Fibroblast of skin of right biceps (primary cell): ENCODE measurements around the gene IRAK1.
A peak's percentile ranks its signal among the peaks of the same experiment; 100 is the strongest.

Source experiments
- DNase-seq: peaks from one replicate; pipeline ENCODE4 v3.0.0-alpha.2; 2013

Gene IRAK1

DNA sequence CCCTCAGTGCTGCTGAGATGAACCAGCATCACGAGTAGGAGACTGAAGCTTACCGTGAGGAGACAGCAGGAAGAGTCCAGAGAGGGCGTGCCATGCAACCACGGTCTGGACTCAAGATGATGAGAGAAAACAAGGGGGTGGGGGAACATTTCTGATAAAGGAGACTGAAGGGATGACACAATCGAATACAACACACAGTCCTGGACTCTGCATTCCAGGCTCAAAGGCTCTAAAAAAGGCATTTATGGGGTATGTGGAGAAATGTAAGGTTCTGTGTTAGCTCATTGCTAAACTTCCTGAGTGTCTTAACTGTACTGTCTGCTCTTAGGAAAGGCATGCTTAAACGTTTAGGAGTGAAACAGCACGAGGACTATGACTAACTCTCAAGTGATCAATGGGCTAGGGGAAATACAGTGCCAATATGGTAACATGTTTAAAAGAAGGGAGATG lies 20.6 kb upstream of the IRAK1 start:
- peak; percentile 74 for DNase-seq

DNA sequence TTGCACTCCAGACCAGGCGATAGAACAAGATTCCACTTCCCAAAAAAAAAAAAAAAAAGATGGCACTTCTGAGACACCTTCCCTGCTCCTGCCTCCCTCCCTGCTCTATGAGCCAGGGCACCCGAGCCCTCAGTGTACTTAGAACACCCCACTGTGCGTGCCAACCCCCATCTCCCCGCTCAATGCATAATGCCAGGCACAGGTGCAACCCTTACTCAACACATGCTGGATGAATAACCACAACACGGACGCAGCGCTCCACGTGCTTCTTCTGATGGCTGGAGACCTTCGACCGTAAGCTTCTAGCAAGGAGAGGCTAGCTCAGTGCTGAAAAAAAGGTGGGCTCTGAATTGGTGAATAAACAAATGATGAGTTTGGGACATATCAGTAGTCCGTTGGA lies 19.9 kb upstream of the IRAK1 start:
- no peak for DNase-seq

DNA sequence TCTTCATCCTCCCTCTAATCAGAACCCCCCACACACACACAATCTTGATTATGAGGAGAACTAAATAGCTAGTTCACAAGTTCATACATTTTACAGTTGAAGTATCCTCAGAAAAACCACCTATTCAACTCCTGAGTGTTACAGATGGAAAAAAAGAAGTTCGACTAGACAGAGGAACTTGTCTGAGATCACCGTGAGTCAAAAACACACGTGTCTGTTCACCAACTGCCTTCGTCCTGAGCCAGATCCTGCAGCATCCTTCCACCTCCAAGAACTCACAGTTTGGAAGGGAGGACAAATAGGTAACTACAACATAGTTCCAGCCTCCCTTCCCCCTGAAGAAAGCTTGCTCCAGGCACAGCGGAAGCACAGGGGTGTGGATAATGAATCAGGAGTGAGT lies 19.0 kb upstream of the IRAK1 start:
- DNase-seq: no peak

DNA sequence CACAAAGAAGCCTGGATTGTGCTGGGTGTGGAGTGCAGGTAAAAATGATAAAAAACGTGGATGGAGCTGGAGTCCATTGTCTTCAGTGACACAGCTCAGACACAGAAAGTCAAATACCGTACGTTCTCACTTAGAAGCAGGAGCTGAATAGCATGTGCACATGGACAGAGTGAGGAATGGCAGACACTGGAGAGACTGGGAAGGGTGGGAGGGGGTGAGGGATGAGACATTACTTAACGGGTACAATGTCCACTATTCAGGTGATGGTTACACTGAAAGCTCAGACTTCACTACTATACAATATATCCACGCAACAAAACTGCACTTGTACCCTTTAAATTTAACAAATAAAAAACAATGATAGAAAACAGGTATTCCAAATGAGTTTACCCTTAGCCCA lies 18.1 kb upstream of the IRAK1 start:
- DNase-seq: no peak

DNA sequence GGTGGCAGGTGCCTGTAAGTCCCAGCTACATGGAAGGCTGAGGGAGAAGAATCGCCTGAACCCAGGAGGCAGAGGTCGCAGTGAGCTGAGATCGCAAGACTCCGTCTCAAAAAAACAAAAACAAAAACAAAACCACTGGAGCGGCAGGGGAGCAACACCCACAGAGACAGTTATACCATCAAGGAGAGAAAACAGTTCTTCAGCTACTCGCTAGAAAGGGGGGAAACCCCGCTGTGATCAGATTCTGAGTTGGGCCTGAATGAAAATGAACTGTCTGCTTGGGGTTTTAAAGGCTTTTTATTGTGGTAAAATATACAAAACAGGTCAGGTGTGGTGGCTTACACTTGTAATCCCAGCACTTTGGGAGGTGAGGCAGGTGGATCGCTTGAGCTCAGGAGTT lies 16.8 kb upstream of the IRAK1 start:
- no peak for DNase-seq

DNA sequence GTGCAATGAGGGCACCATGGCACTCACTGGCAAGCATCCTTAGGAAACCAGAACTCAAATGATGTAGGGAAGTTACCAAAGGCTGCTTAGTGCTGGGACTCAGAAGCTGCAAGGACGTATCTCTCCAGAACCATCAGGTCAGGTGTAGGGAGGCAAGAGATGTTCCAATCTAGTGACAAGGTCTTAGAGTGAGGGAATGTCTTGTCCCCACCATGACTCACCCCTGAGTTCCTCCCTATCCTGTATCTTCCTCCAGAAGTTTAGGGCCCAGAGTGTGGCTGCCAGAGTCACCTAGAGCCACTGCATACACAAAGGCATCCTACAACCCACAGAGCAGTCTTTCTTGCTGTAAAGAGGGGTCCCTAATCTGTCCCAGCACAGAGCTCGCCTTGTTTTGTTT lies 14.1 kb upstream of the IRAK1 start:
- no peak for DNase-seq

DNA sequence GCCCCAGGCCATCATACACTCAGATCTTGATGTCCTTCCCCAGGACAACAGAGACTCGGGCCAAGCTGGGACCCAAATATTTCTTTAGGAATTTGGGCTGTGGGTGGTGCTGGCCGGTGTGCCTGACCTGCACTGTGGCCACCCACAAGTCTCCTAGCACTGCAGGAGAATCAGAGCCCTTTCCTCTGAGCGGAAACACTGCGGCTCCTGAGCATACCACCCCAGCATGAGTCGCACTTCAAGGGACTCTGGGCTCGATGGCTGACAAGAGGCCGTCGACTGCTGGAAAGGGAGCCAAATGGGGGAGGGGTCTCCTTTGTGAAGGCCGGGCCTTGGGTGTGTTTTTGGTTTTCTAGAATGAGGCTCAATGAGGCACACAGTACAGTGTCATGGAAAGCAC lies 13.0 kb upstream of the IRAK1 start:
- no peak for DNase-seq

DNA sequence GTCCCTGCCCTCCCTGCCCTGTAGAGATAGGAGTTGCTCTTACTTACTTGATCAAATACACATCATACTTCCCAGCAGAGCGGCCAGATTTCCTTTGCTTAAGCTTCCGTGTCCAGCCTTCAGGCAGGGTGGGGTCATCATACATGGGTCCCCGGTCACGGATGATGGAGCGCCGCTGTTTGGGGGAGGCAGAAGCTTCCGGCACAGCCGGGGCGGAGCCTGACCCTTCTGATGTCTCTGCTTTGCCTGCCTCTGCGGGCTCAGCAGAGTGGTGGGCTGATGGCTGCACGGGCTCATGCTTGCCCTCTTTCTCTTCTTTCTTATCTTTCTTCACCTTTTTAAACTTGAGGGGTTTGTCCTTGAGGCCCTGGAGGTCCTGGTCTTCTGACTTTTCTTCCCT lies 12.5 kb upstream of the IRAK1 start:
- DNase-seq: no peak

DNA sequence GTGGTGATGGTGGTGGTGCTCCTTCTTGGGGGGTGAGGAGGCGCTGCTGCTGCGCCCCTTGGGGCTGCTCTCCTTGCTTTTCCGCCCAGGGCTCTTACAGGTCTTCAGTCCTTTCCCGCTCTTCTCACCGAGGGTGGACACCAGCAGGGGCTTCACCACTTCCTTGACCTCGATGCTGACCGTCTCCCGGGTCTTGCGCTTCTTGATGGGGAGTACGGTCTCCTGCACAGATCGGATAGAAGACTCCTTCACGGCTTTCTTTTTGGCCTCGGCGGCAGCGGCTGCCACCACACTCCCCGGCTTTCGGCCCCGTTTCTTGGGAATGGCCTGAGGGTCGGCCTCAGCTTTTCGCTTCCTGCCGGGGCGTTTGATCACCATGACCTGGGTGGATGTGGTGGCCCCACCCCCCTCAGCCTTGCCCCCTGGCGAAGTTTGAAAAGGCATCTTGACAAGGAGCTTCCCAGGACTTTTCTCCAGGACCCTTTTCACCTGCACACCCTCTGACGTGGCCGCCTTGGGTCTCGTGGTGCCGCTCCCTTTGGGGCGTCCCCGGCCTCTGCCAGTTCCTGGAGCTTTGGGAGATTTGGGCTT lies 11.1 kb upstream of the IRAK1 start:
- DNase-seq: no peak

DNA sequence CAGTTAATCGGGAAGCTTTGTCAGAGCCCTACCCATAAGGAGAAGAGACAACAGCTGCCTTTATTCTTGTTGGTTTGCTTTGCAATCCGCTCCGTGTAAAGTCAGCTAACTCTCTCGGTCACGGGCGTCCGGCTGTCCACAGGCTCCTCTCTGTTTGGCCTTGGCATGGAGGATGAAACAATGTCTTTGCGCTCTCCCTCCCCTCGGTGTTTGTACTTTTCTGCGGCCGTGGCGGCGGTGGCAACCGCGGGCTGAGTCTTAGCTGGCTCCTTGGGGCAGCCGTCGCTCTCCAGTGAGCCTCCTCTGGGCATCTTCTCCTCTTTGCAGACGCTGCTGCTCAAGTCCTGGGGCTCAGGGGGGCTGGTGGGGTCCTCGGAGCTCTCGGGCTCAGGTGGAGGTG lies 10.6 kb upstream of the IRAK1 start:
- DNase-seq: no peak

DNA sequence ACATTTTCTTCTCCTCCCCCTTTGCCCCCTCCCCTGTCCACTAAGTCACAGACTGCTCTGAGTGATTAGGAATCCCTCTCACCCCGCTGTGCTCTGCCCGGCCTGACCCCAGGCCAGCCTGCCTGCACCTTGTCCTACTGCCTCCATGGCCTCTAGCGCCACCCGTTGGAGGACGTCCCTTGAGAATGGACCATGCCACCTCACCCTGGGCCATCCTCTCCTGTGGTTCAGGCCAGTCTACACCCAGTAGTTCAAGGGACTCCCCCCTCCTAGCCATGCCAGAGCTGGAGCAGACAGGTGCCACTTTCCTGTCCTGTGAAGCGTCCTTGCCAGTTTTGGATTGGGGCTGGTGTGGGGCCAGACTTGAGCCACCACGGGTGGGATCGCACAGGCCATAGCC lies 9.7 kb upstream of the IRAK1 start:
- DNase-seq: no peak

DNA sequence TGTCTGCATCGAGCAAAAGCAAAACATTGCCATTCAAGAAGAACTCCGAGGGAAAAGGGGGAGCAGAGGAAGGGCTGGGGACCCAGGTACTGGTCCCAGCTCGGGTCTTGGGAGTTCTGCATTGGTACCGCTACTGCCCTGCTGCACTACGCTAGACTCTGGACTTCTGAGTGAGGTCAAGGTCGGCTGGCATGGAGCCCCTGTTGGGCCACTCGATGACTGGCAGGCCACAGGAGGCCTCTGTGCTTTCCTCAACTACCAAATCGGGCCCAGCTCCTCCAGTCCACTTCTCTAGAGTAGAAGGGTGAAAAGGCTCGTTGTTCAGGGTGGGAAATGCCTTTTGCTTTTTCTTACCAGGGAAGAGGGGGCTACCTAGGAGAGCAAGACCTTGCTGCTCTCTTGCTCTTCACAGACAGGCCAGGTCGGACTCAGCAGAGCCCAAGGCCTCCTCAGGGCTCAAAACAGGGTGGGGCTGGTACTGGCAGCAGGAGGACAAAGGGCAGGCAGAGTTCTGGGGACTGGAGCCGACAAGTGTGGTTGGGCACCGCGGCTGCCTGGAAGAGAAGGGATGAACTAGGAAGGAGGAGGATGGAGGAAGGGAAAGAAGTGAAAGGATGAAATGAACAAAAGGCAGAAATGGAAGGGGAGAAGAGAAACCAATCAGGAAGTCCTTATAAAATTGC lies 8.9 kb upstream of the IRAK1 start:
- no peak for DNase-seq

DNA sequence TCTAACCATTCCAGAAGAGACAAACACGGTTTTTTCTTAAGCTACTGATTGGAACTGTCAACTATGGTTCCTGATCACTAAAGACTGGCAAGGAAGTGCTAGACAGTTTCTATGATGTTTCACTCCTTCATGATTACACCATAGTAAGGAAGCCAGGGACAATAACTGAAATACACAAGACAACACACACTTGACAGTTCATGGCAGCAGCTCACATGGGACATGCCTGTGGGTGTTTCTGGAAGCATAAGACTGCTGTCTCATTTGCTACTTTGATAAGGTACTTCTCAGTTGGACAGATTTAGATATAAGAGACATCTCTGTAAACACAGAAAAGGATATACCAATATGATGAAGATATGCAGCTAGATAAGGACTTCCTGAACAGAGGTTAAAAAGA lies 8.3 kb upstream of the IRAK1 start:
- DNase-seq: no peak

DNA sequence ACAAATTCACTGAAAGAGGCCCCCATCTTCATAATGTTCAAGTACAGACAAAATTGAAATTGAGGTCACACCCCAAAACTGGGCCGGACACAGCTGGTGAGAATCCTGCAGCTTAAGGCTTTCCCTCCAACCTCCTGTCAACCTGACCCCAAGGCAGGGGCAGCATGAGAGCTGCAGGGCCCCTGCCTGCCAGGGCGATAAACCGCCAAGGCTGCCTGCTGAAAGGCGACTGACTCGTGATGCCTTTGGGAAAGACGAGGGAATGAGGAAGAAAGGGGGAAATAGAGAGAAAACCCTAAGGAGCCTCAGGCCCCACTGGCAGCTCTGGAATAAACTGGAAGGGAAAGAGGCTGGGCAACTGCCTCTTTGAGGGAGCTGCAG lies 7.3 kb upstream of the IRAK1 start:
- no peak for DNase-seq

DNA sequence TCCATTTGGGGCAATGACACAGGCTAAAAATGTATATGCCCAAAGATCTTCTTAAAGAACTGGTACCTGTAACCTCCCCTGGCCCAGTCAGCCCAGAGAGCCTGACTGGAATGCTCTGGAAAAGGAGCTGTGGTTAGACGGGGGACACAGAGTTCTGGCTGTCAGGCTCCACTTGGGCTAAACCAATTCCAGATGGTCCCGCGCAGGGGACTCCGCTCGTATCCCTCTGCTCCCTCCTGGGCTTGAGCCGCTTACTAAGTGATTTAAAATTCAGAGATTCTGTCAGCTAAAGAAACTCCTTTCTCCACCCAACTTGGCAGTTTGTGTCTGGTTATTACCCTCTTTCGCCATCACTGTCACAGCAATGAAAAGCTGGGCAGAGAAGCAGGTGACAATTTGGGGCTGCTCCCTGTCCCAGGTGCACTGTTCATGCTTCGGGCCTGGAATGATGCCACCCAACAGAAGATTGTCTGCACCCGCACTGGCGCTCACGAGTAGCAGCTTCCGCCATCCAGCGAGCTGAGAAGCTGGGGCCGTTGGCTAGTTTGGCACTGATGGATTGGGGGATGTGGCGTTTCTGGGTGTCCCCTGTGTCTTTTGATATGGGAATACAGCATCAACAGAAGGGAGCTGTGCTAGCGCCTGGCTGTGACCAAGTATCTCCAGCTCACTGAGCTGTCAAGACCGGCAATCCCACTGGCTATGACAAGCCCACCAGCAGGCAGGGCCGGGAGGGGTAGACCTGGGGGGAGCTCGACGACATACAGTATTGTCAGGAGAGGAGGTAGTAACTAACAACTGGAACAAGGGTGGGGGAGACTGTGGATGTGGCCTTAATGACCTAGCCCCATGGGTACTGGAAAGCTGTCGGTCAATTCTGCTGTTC lies 6.7 kb upstream of the IRAK1 start:
- peak; percentile 25 for DNase-seq

DNA sequence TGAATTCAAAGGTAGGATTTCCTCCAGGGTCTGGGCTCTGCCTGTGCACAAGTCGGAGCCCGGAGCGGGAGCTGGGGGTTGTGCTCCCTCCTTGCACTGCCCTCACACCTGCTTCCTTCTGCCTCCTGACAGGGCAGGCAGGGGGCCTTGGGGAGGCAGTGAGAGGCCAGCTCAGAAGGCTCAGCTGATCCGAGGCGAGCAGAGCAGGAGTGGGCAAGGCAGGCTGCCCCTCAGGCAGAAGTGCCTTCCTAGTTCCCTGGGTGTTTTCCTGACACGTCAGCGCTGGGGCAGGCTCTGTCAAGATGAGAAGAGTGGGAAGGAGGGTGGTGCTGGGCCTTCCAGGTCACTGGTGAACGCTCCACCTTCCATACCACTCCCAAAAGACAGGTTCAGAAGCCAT lies 5.5 kb upstream of the IRAK1 start:
- DNase-seq: no peak

DNA sequence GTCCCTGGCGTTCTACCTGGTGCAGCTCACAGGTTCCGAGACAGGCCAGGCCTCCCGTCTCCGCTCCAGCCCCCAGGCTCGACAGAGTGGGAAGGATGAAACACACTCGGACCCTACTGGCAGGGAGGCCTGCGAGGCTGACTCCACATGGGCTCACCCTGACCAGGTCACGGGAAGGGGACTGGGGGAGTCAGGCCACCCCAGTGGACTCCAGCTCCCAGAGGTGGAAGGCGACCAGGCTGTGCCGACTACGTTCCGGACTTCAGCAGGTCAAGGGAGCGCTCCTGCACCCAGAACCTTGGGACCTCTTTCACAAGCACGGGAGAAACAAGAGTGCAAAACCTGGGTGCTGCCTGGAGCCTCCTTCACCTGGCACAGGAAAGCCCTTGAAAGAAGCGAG lies 4.6 kb upstream of the IRAK1 start:
- DNase-seq: no peak

DNA sequence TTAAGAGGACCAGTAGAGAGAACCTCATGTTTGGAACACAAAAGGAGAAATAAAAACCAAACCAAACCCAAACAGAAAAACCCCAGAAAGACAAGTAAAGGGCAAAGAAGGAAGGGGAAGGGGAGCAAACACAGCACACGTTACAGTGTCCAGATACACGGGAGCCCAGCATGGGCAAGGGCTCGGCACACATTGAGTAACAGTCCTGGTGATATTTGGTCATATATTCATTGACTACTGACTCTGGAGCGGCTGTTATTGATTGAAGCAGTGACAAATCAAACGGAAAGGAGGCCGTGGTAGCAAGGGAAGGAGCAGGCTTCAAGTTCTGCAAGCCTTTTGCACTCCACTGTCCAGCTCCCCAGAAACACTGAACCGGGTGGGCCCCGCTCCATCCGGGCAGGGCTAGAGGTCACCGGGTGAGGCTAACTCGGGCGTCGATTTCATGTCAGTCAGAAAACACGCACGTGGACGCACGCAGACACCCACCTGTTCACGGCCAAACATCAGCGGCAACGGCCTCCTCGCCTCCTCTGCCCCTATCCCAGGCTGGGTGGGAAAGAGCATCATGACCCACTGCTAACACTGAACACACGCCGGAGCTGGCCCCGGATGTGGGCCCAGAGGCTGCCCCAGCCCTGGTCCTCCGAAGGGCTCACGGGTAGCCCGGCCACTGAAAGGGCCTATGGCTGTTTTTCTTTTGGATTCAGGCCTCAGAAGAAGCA lies 3.7 kb upstream of the IRAK1 start:
- DNase-seq: no peak

DNA sequence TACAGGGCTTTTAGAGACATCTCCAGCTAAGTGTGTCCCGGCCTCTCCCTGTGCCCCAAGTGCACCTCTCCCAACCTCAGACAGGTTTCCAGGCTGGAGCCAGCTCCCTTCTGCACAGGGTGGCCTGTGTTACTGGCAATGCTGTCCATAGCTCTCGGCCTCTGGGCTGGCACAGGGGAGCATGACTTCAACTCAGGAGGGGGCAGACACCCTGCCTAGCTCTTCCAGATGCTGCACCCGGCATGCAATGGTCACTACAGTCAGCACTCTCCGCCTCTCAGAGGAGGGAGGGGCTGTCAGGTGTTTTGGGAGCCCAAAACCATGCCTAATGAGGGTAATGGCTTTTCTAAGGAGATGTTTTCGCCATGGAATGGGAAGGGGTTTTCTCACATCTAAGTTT lies 2.4 kb upstream of the IRAK1 start:
- no peak for DNase-seq

DNA sequence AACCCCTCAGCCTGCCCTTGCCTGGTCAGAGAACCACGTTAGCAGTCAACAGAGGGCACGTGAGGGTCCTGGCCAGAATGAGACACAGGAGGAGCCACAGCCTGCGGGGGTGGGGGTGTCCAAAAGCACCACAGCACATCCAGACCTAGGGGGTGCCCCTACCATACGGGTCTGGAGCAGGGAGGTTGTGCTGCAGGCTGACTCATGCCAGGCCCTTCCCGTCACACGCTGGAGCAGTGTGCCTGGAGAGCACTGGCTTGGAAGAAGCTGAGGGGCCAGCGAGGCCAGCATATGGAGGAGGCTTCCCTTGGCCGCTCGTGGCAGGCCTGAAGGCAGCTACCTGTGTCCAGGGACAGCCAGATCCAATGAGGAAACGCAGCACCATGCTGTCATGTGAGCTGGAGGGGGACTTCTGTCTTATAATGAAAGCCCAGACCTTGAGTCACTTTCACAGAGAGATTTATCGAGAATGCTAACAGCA lies 1.5 kb upstream of the IRAK1 start:
- peak; percentile 59 for DNase-seq

DNA sequence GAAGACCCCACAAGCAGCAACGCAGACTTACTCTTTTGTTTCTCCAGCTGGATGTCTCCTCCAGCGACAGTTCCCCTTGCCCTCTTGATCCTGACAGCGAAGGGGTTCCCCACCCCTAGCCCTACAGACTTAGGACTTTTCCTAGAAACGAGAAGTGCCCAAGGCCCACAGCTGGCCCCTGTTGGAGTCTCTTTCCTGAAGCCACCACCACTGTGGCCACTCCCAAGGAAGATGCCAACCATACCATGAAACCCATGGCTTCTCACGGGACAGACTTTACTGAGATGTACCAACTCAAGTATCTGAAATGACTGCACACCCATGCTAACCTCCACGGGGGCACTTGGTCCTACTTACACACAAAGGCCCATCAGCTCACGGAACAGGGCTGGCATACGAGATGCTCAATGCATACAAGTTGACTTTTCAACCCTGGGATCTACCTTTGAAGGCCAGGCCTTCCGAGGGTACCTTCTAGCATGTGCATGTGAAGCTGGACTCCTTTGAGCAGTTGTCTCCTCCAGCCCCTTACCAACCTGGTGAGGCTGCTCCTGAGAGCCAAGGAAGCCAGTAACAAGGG lies 924 bp upstream of the IRAK1 start:
- DNase-seq: no peak

DNA sequence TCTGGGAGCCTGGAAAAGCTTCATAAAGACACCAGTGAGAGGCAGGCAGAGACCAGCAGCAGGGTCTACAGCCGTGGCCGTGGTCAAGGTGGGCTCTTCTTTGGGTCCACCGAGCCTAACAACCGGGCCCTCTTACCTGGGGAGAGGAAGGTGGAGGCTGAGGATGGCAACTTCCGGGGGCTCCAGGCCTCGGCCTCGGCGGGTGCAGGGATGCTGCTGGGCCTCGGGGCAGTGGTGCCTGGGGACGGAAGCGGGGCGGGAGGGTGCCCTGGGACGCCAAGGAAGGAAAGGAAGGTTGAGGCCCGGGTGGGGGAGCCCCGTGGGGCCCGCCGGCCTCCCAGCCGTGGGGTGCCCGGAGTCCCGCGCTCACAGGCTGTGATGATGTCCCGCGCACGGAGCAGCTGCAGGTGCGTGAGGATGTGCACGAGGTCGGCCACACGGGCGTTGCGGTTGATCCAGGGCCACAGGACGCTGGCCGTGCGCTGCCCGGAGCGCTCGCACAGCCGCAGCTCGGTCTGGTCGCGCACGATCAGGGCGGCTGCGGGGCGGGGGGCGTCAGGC lies 561 bp downstream of the IRAK1 start:
- DNase-seq: no peak
